ENCODE results near the gene CBX1.
A peak's percentile ranks its signal among the peaks of the same experiment; 100 is the strongest.
"Not testable (repeated sequence)": the region's sequence is repeated elsewhere in the genome, so short reads cannot be mapped to it uniquely, and the experiment has no call there.

The CBX1 gene

GRCh38 chr17:48037036-48037837 is 64.0 kb downstream of the CBX1 start, which contains the start of gene COPZ2:
TSS of gene COPZ2 (minus strand) at chr17:48037797. CDS start at chr17:48037777, 20 bp downstream.
- TF ChIP-seq CTCF (IDR thresholded peaks at IDR 0.05) (peak; percentile 48), ZFX (IDR thresholded peaks at IDR 0.05; ENCODE audit: borderline replicate concordance) (no peak)
- H3K27ac ChIP-seq, result no peak within 1 kb of the TSS

- TF ChIP-seq ZFX (IDR thresholded peaks at IDR 0.05; ENCODE audit: borderline replicate concordance) (no peak), CTCF (IDR thresholded peaks at IDR 0.05) (no peak)
- no peak overlapping the region for H3K27ac ChIP-seq
Measured at GRCh38 chr17:48036693-48037035, 64.6 kb downstream of the CBX1 start.

GRCh38 chr17:48034734-48035133 is 66.5 kb downstream of the CBX1 start:
- H3K27ac ChIP-seq, result not testable (repeated sequence)

GRCh38 chr17:48031966-48032365 is 69.3 kb downstream of the CBX1 start:
- no peak for TF ChIP-seq ZFX (IDR thresholded peaks at IDR 0.05; ENCODE audit: borderline replicate concordance)
- no peak for TF ChIP-seq CTCF (IDR thresholded peaks at IDR 0.05)
- H3K27ac ChIP-seq, result no peak overlapping the region

- TF ChIP-seq CTCF (IDR thresholded peaks at IDR 0.05) (no peak), ZFX (IDR thresholded peaks at IDR 0.05; ENCODE audit: borderline replicate concordance) (no peak)
- no peak overlapping the region for H3K27ac ChIP-seq
Measured at GRCh38 chr17:48030531-48030930, 70.7 kb downstream of the CBX1 start.

GRCh38 chr17:48028736-48029135 is 72.5 kb downstream of the CBX1 start:
- no peak overlapping the region for H3K27ac ChIP-seq
- TF ChIP-seq ZFX (IDR thresholded peaks at IDR 0.05; ENCODE audit: borderline replicate concordance), result no peak
- TF ChIP-seq CTCF (IDR thresholded peaks at IDR 0.05), result no peak

GRCh38 chr17:48027322-48027981 is 73.8 kb downstream of the CBX1 start:
- TF ChIP-seq CTCF (IDR thresholded peaks at IDR 0.05), result no peak
- TF ChIP-seq ZFX (IDR thresholded peaks at IDR 0.05; ENCODE audit: borderline replicate concordance), result no peak

More at GRCh38 chr17:48027322-48027981, 73.8 kb downstream of the CBX1 start:
- no peak overlapping the region for H3K27ac ChIP-seq
